SK-N-SH (cell line): ENCODE measurements around the gene PARP16. TPM values are rescaled to one million over a fixed set of nuclear protein-coding genes. Genes with fewer than 3 reads are reported as not detected.

Source experiments
- CTCF ChIA-PET: fragments of 300-600, 350-600 bp; formaldehyde crosslinking; extraction: SDS; loops from one replicate; lab custom pipeline; 2021; lab: Yijun Ruan, JAX
- POLR2A ChIA-PET: fragments of 350-600 bp; sonication (Branson Sonifier 250); formaldehyde crosslinking; extraction: SDS; loops from one replicate; lab custom pipeline; 2020; ENCODE audit warnings: antibody characterized with exemption, inconsistent platforms; lab: Yijun Ruan, JAX
- DNase-seq: peaks from one replicate; pipeline ENCODE4 v3.0.0; 2012
- H2AFZ ChIP-seq: fragments of 200-600 bp; sonication (generic); 2 replicates; pipeline ENCODE4 v1.8.1; 2016; ENCODE audit warnings: antibody characterized with exemption, mild to moderate bottlenecking, low read depth
- H3F3A ChIP-seq: fragments of 200-600 bp; sonication (generic); replicated peaks from 2 replicates; pipeline ENCODE3; 2016; ENCODE audit warnings: antibody characterized with exemption, mild to moderate bottlenecking; ENCODE audit not compliant: insufficient read depth
- H3K27ac ChIP-seq, 2 experiments: fragments of 200-500 bp in 1 of 2; fragments of 200-600 bp in 1 of 2; sonication (Bioruptor generic) in 1 of 2; sonication (generic), shearing (Covaris generic) in 1 of 2; 2 replicates each; pipeline versions ENCODE4 v1.5.1 to v1.6.1; 2014 to 2016; ENCODE audit warnings: low read depth in 2 of 2, inconsistent platforms in 1 of 2, low read length in 1 of 2, mild to moderate bottlenecking in 1 of 2, mixed read lengths in 1 of 2
- H3K27me3 ChIP-seq: fragments of 200-600 bp; sonication (generic), shearing (Covaris generic); 2 replicates; pipeline ENCODE4 v1.6.1; 2016; ENCODE audit warnings: mixed run types; ENCODE audit not compliant: insufficient read depth
- H3K36me3 ChIP-seq, 2 experiments: fragments of 200-500 bp in 1 of 2; fragments of 200-600 bp in 1 of 2; sonication (Bioruptor generic) in 1 of 2; sonication (generic) in 1 of 2; replicated peaks in 1 of 2; 2 replicates each; pipeline versions ENCODE3 to v1.5.1; 2014 to 2016; ENCODE audit warnings: low read length in 1 of 2, mild to moderate bottlenecking in 1 of 2; ENCODE audit not compliant: insufficient read depth in 2 of 2, control insufficient read depth in 1 of 2
- H3K4me1 ChIP-seq, 2 experiments: fragments of 200-500 bp in 1 of 2; fragments of 200-600 bp in 1 of 2; sonication (Bioruptor generic) in 1 of 2; sonication (generic), shearing (Covaris generic) in 1 of 2; 2 replicates each; pipeline versions ENCODE4 v1.5.1 to v1.6.1; 2014 to 2016; ENCODE audit warnings: low read depth in 1 of 2, low read length in 1 of 2, mixed run types in 1 of 2; ENCODE audit not compliant: insufficient read depth in 2 of 2, control insufficient read depth in 1 of 2
- H3K4me2 ChIP-seq: fragments of 200-600 bp; sonication (generic), shearing (Covaris generic); 2 replicates; pipeline ENCODE4 v1.6.1; 2017; ENCODE audit warnings: mixed run types
- H3K4me3 ChIP-seq, 2 experiments: fragments of 200-500 bp in 1 of 2; fragments of 200-600 bp in 1 of 2; sonication (Bioruptor generic) in 1 of 2; sonication (generic), shearing (Covaris generic) in 1 of 2; 2 replicates each; pipeline versions ENCODE4 v1.5.1 to v1.8.1; 2014 to 2016; ENCODE audit warnings: low read depth in 2 of 2, inconsistent platforms in 1 of 2, low read length in 1 of 2, mild to moderate bottlenecking in 1 of 2, mixed read lengths in 1 of 2, moderate library complexity in 1 of 2
- H3K79me2 ChIP-seq: fragments of 200-600 bp; sonication (generic); 2 replicates; pipeline ENCODE4 v1.8.1; 2017; ENCODE audit warnings: mild to moderate bottlenecking; ENCODE audit not compliant: insufficient read depth
- H3K9ac ChIP-seq: fragments of 200-600 bp; sonication (generic); 2 replicates; pipeline ENCODE4 v1.6.1; 2017; ENCODE audit warnings: mixed run types
- H3K9me2 ChIP-seq: fragments of 200-600 bp; sonication (generic); 2 replicates; pipeline ENCODE4 v1.6.1; 2017; ENCODE audit warnings: mixed run types
- H3K9me3 ChIP-seq: fragments of 200-600 bp; sonication (generic); 2 replicates; pipeline ENCODE4 v1.6.1; 2017; ENCODE audit warnings: mixed run types, mild to moderate bottlenecking, moderate library complexity
- H4K20me1 ChIP-seq: fragments of 200-600 bp; sonication (generic); 2 replicates; pipeline ENCODE4 v1.6.1; 2017; ENCODE audit warnings: mild to moderate bottlenecking, mixed run types; ENCODE audit not compliant: insufficient read depth
- GATA2 ChIP-seq: sonication (generic); formaldehyde crosslinking; IDR thresholded peaks from 2 replicates; pipeline ENCODE4 v1.5.0; 2020; ENCODE audit warnings: mild to moderate bottlenecking, missing genetic modification reagents
- WGBS: methylation state at CpG from one replicate; pipeline ENCODE4 v1.1.6; 2017; ENCODE audit warnings: low lambda C conversion rate; 5-methylcytosine and 5-hydroxymethylcytosine counted together
- polyA plus RNA-seq, 3 experiments: library from polyadenylated mRNA; depleted of rRNA; stranded (reverse); fragments of >200 nt; gene quantifications; 2 replicates each; pipeline ENCODE4 v1.2.3, GENCODE V29; 2012
- small RNA-seq, 7 experiments: library from RNA; depleted of rRNA; stranded (forward); fragments of <200 nt; gene quantifications; one replicate each; pipeline ENCODE3, GENCODE V24; 2012
- TF ChIP-seq, protein P1 (sequence below): fragments of 150-350 bp; IDR thresholded peaks from 2 replicates; pipeline ENCODE4 v1.6.1; 2017; ENCODE audit warnings: antibody characterized with exemption, low read length, low read depth, borderline replicate concordance

PARP16 gene
- polyA plus RNA-seq, 1 of the 3 experiments (the other 2 are of a cell fraction) = 6.3 TPM

DNA sequence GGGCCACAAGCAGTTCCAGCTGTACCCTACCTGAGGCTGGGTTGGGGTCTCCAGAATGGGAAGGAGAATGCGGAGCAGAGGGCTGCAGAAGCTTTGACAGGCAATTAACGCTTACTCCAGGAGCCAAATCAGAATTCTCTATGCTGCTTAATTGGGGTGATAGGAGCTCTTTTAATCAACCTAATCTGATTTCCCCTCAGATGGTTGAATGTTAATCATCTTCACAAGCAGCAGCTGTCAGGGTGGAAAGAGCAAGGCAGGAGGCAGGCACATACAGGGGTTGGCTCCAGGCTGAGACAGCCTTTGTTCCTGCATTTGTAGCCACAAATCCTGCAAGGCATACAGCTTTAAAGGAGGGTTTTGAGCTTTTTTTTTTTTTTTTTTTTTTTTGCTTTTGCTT lies 78.0 kb downstream of the PARP16 start:
- Histone ChIP-seq H3K4me2 (no peak overlapping the region), H3K9ac (no peak overlapping the region), H3K27ac (no peak overlapping the region), H3K36me3 (no peaks in the 10 kb centered on the region), H3K4me3 (no peak overlapping the region), H4K20me1 (no peaks in the 10 kb centered on the region), H2AFZ (no peak overlapping the region), H3K27me3 (no peaks in the 10 kb centered on the region; the same call in 1 of the 2 replicates), H3K9me2 (no peaks in the 10 kb centered on the region), H3K79me2 (no peaks in the 10 kb centered on the region), H3K9me3 (no peaks in the 10 kb centered on the region), H3K4me1 (peaks cover 9 to 38% of the 10 kb centered on the region in 2 experiments; a peak in 2 of 4 replicates), H3F3A (no peaks in the 10 kb centered on the region)
- TF ChIP-seq, protein P1, sequence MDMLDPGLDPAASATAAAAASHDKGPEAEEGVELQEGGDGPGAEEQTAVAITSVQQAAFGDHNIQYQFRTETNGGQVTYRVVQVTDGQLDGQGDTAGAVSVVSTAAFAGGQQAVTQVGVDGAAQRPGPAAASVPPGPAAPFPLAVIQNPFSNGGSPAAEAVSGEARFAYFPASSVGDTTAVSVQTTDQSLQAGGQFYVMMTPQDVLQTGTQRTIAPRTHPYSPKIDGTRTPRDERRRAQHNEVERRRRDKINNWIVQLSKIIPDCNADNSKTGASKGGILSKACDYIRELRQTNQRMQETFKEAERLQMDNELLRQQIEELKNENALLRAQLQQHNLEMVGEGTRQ = no peak
- TF ChIP-seq GATA2 (CRISPR knock-in tag) = peak; percentile 23; the same call in 1 of the 2 replicates
- CTCF ChIA-PET = interaction anchor here (0.9 to 3.6 kb wide), 7 partner anchors 14 to 177 kb away, joined by 3 to 15 read pairs (median 7); no protein-coding TSS in a partner anchor
- POLR2A ChIA-PET = interaction anchor here (0.6 to 1.2 kb wide), 2 partner anchors 64 to 96 kb away, joined by 3 read pairs; partner anchors contain the start of gene RNU5B-1
- WGBS = 100% methylated on average over 1 of the region's 2 CpGs
- no peak for DNase-seq

Small RNA genes lying within 50 kb of the gene (small RNA-seq; reads per million reads assigned to genes)
- gene AC068213.1 = 0 reads per million in 7 experiments
- gene RNU5A-1 = 32.5 to 2,443 (median 184) reads per million in 7 experiments
- gene RNU5B-1 = 35.6 to 1,462 (median 129) reads per million in 7 experiments
- 0 reads per million in 7 experiments for gene RNU6-686P
- 0 to 31.5 (median 2.2) reads per million in 7 experiments for gene SNORA24B

Other genes starting within 250 kb of the PARP16 start
- not detected in 2 replicates for gene SLC51B, start 241.5 kb downstream of the PARP16 start, polyA plus RNA-seq (2012; rRNA removed)
- not detected in 2 replicates for gene RASL12, start 218.9 kb downstream of the PARP16 start, polyA plus RNA-seq (2012; rRNA removed)
- not detected in 2 replicates for gene KBTBD13, start 210.1 kb downstream of the PARP16 start, polyA plus RNA-seq (2012; rRNA removed)
- gene UBAP1L, start 171.7 kb downstream of the PARP16 start, polyA plus RNA-seq (2012; rRNA removed) = 1.8 and 1.9 TPM in 2 replicates
- gene PDCD7, start 153.1 kb downstream of the PARP16 start, polyA plus RNA-seq (2012; rRNA removed) = 15.3 and 17.5 TPM in 2 replicates
- gene CLPX, start 101.5 kb downstream of the PARP16 start, polyA plus RNA-seq (2012; rRNA removed) = 12.9 and 17.3 TPM in 2 replicates
- gene CILP, start 75.4 kb downstream of the PARP16 start, polyA plus RNA-seq (2012; rRNA removed) = 0.03 and 0.15 TPM in 2 replicates
- gene RNU5A-1, start 9.2 kb upstream of the PARP16 start, polyA plus RNA-seq (2012; rRNA removed) = not detected in 2 replicates
- not detected in 2 replicates for gene RNU5B-1, start 17.8 kb upstream of the PARP16 start, polyA plus RNA-seq (2012; rRNA removed)
- gene IGDCC3, start 91.1 kb upstream of the PARP16 start, polyA plus RNA-seq (2012; rRNA removed) = 0.37 and 0.43 TPM in 2 replicates
- 0.15 and 0.21 TPM in 2 replicates for gene IGDCC4, start 136.1 kb upstream of the PARP16 start, polyA plus RNA-seq (2012; rRNA removed)
- 13.9 and 14.1 TPM in 2 replicates for gene DPP8, start 230.8 kb upstream of the PARP16 start, polyA plus RNA-seq (2012; rRNA removed)
- 45.7 and 58.6 TPM in 2 replicates for gene HACD3, start 243.6 kb upstream of the PARP16 start, polyA plus RNA-seq (2012; rRNA removed)